Cardiac muscle cell (in vitro differentiated cells and primary cell): ENCODE measurements around the gene MOCS3. TPM values are rescaled to one million over a fixed set of nuclear protein-coding genes. Genes with fewer than 3 reads are reported as not detected.

Experiments
- DNase-seq, 2 donors: peaks; one replicate each; pipeline versions ENCODE4 v3.0.0 to v3.0.0-alpha.2; 2010 to 2017; ENCODE audit warnings: low read depth in 1 of 2, low spot score in 1 of 2
- H3K27ac ChIP-seq: fragments of 200-600 bp; sonication (generic); 2 replicates; pipeline ENCODE4 v1.5.1; 2016
- H3K27me3 ChIP-seq: fragments of 200-600 bp; sonication (generic); 2 replicates; pipeline ENCODE4 v1.6.0; 2016; ENCODE audit warnings: control low read depth
- H3K36me3 ChIP-seq: fragments of 200-600 bp; sonication (generic); 2 replicates; pipeline ENCODE4 v1.5.1; 2016; ENCODE audit warnings: control low read depth
- H3K4me1 ChIP-seq: fragments of 200-600 bp; sonication (generic); 2 replicates; pipeline ENCODE4 v1.8.1; 2017; ENCODE audit warnings: low read depth, mild to moderate bottlenecking, mixed run types
- H3K4me3 ChIP-seq: fragments of 200-600 bp; sonication (generic); 2 replicates; pipeline ENCODE4 v1.5.1; 2016; ENCODE audit warnings: mild to moderate bottlenecking
- H3K9me3 ChIP-seq: fragments of 200-600 bp; sonication (generic); 2 replicates; pipeline ENCODE4 v1.5.1; 2017; ENCODE audit warnings: low read depth, mild to moderate bottlenecking, control low read depth
- CTCF ChIP-seq: IDR thresholded peaks from 2 replicates; pipeline ENCODE4 v1.5.1; 2012; ENCODE audit warnings: low read depth, mild to moderate bottlenecking, low read length
- polyA plus RNA-seq: library from polyadenylated mRNA; unstranded; fragments of >200 nt; fragmentation: Nextera tagmentation; extraction: Ambion mirVana; gene quantifications from 2 replicates; pipeline ENCODE4 v1.2.1, GENCODE V29; 2016
- total RNA-seq: library from RNA; depleted of rRNA; stranded (reverse); fragments of >200 nt; gene quantifications from 2 replicates; pipeline ENCODE4 v1.2.3, GENCODE V29; 2016

Gene MOCS3
- total and polyA plus RNA-seq, 2 experiments from 2014 or later = 6.2 to 9.4 TPM

DNA sequence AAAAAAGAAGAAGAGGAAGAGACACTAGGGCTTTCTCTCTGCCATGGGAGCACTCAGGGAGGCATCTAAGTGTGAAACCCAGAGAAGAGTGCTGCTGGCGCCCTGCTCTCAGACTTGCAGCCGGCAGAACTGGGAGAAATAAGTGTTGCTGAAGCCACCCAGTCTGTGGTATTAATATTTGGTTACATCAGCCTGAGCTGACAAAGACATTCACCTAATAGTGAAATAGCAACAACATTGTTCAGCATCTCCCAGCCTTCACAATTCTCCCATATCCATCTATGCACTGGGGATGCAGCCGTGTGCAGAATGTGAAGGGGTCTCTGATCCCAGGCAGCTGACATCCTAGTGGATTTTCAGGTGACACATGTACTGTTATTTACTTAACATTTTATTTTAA is 52.3 kb downstream of the MOCS3 start:
- Histone ChIP-seq H3K36me3 (no peaks in the 10 kb centered on the region), H3K9me3 (no peaks in the 10 kb centered on the region), H3K4me3 (no peak overlapping the region), H3K27me3 (no peaks in the 10 kb centered on the region), H3K27ac (no peak overlapping the region), H3K4me1 (peaks cover 7% of the 10 kb centered on the region)
- no peak for DNase-seq
- TF ChIP-seq CTCF = no peak

- peaks cover 7% of the 10 kb centered on the region for H3K4me1 ChIP-seq
- no peak for DNase-seq
- H3K36me3 ChIP-seq = no peaks in the 10 kb centered on the region
- TF ChIP-seq CTCF = no peak
- H3K9me3 ChIP-seq = no peaks in the 10 kb centered on the region
- H3K4me3 ChIP-seq = no peak overlapping the region
- no peaks in the 10 kb centered on the region for H3K27me3 ChIP-seq
- no peak overlapping the region for H3K27ac ChIP-seq
Observed at GRCh38 chr20:51011479-51011878, 52.9 kb downstream of the MOCS3 start.

GRCh38 chr20:51012357-51012756 is 53.7 kb downstream of the MOCS3 start:
- Histone ChIP-seq H3K4me3 (no peak overlapping the region), H3K4me1 (peaks cover 7% of the 10 kb centered on the region), H3K27ac (no peak overlapping the region), H3K9me3 (no peaks in the 10 kb centered on the region), H3K27me3 (no peaks in the 10 kb centered on the region), H3K36me3 (no peaks in the 10 kb centered on the region)
- no peak for TF ChIP-seq CTCF
- no peak for DNase-seq

Other genes starting within 250 kb of the MOCS3 start
- 15.5 and 20.0 TPM in 2 replicates for gene PARD6B, start 227.2 kb upstream of the MOCS3 start, total RNA-seq
- 10.2 and 20.4 TPM in 2 replicates for gene PARD6B, start 227.2 kb upstream of the MOCS3 start, polyA plus RNA-seq
- gene BCAS4, start 163.8 kb upstream of the MOCS3 start, total RNA-seq = 16.1 and 23.6 TPM in 2 replicates
- 26.1 and 31.8 TPM in 2 replicates for gene BCAS4, start 163.8 kb upstream of the MOCS3 start, polyA plus RNA-seq
- gene ADNP, start 27.4 kb upstream of the MOCS3 start, total RNA-seq = 31.1 and 50.8 TPM in 2 replicates
- gene ADNP, start 27.4 kb upstream of the MOCS3 start, polyA plus RNA-seq = 23.2 and 25.2 TPM in 2 replicates
- 65.2 and 76.2 TPM in 2 replicates for gene DPM1, start 286 bp upstream of the MOCS3 start, total RNA-seq
- gene DPM1, start 286 bp upstream of the MOCS3 start, polyA plus RNA-seq = 83.4 and 89.8 TPM in 2 replicates
- gene KCNG1, start 64.3 kb downstream of the MOCS3 start, total RNA-seq = 72.0 and 129 TPM in 2 replicates
- 34.1 and 60.1 TPM in 2 replicates for gene KCNG1, start 64.3 kb downstream of the MOCS3 start, polyA plus RNA-seq